ENCODE results near the gene APOL6. TPM values are rescaled to one million over a fixed set of nuclear protein-coding genes. Genes with fewer than 3 reads are reported as not detected.

APOL6 gene
- polyA plus RNA-seq, 2 of the 4 experiments (the other 2 are of a cell fraction): 1.3 to 2.7 TPM

GRCh38 chr22:35643991-35644390 lies 4.3 kb upstream of the APOL6 start:
- no peak for DNase-seq (ENCODE audit: low read depth in 1 of 2, low spot score in 1 of 2)
- WGBS (ENCODE audit: missing lambda C conversion rate): no CpG with 5 or more reads among the region's 1 CpG
- H3K4me1 ChIP-seq: peaks cover 9% of the 10 kb centered on the region
- H3K4me2 ChIP-seq: no peak overlapping the region
- ChIA-PET POLR2A (interaction anchor here (0.7 kb wide), 1 partner anchor 212 kb away, joined by 11 read pairs; no protein-coding TSS in a partner anchor), CTCF (interaction anchor here (0.9 to 3.4 kb wide), 2 partner anchors 10 to 13 kb away, joined by 4 to 12 read pairs; no protein-coding TSS in a partner anchor)
- H3K9me3 ChIP-seq: no peaks in the 10 kb centered on the region
- no peak for ATAC-seq
- no peak overlapping the region for H3K27ac ChIP-seq
- no peak overlapping the region for H3K4me3 ChIP-seq
- FAIRE-seq: no peak
- TF ChIP-seq MAFK (IDR thresholded peaks at IDR 0.05; ENCODE audit: partially characterized antibody) (no peak), REST (IDR thresholded peaks at IDR 0.05) (no peak), HMGXB4 (CRISPR knock-in tag; IDR thresholded peaks at IDR 0.05; ENCODE audit: borderline replicate concordance) (no peak), RARB (CRISPR knock-in tag; IDR thresholded peaks at IDR 0.05) (no peak), NFE2L2 (conservative IDR thresholded peaks at IDR 0.05; ENCODE audit: low read length) (no peak), PHF8 (IDR thresholded peaks at IDR 0.05; ENCODE audit: borderline replicate concordance, low read depth) (no peak), SREBF2 (IDR thresholded peaks at IDR 0.05) (no peak), CBX8 (IDR thresholded peaks at IDR 0.05) (no peak), FOSL2 (IDR thresholded peaks at IDR 0.05) (no peak), FOSL2 (CRISPR knock-in tag; IDR thresholded peaks at IDR 0.05) (no peak), NPAS2 (CRISPR knock-in tag; IDR thresholded peaks at IDR 0.05; ENCODE audit: borderline replicate concordance) (no peak), POLR2A (IDR thresholded peaks at IDR 0.05; ENCODE audit: low read length) (no peak), CTCF (IDR thresholded peaks at IDR 0.05) (no peak), CEBPB (IDR thresholded peaks at IDR 0.05) (no peak), HOXB13 (CRISPR knock-in tag; IDR thresholded peaks at IDR 0.05; ENCODE audit: low read depth) (no peak), ZNF302 (CRISPR knock-in tag; IDR thresholded peaks at IDR 0.05) (no peak), CBX2 (IDR thresholded peaks at IDR 0.05; ENCODE audit: borderline replicate concordance, low read depth) (no peak), HOXB5 (CRISPR knock-in tag; IDR thresholded peaks at IDR 0.05) (no peak), POLR2AphosphoS2 (conservative IDR thresholded peaks at IDR 0.05; ENCODE audit: low read length) (no peak)

- POLR2A ChIA-PET: no interaction called here
- Histone ChIP-seq H3K4me3 (no peak overlapping the region), H3K4me2 (no peak overlapping the region), H3K27ac (no peak overlapping the region), H3K9me3 (no peaks in the 10 kb centered on the region), H3K4me1 (peaks cover 15% of the 10 kb centered on the region)
- 85% methylated on average over 4 of the region's 4 CpGs for WGBS (ENCODE audit: missing lambda C conversion rate)
- no peak for DNase-seq (ENCODE audit: low read depth in 1 of 2, low spot score in 1 of 2)
- ATAC-seq: no peak
- no peak for TF ChIP-seq CHD2 (IDR thresholded peaks at IDR 0.05; ENCODE audit: low read length, partially characterized antibody)
- no peak for TF ChIP-seq SMC3 (IDR thresholded peaks at IDR 0.05)
- no peak for TF ChIP-seq ELK1 (IDR thresholded peaks at IDR 0.05; ENCODE audit: low read depth, low read length)
- no peak for TF ChIP-seq ZSCAN20 (CRISPR knock-in tag; IDR thresholded peaks at IDR 0.05)
- TF ChIP-seq EHF (CRISPR knock-in tag; IDR thresholded peaks at IDR 0.05): no peak
- TF ChIP-seq PHF8 (IDR thresholded peaks at IDR 0.05; ENCODE audit: borderline replicate concordance, low read depth): no peak
- no peak for TF ChIP-seq MAX (IDR thresholded peaks at IDR 0.05)
- TF ChIP-seq SREBF2 (IDR thresholded peaks at IDR 0.05): no peak
- CTCF ChIA-PET: interaction anchor here (3.4 kb wide), 1 partner anchor 15 kb away, joined by 12 read pairs; no protein-coding TSS in a partner anchor
- no peak for FAIRE-seq
Observed at GRCh38 chr22:35645646-35646045, 2.6 kb upstream of the APOL6 start.
